Spleen (tissue), 11 donors: ENCODE results near the gene SLC4A2. TPM values are rescaled to one million over a fixed set of nuclear protein-coding genes. Genes with fewer than 3 reads are reported as not detected.
A peak's percentile ranks its signal among the peaks of the same experiment; 100 is the strongest.

ENCODE experiments used
- DNase-seq: peaks from one replicate; pipeline ENCODE4 v3.0.0-alpha.2; 2020
- H3K27ac ChIP-seq, 8 donors: fragments of 200-600 bp; sonication (generic) in 7 of 8; 1 replicate in 4 of 8; 2 replicates in 4 of 8; pipeline versions ENCODE4 v1.5.0 to v1.8.0; 2016 to 2021; ENCODE audit warnings: inconsistent platforms in 4 of 8, mild to moderate bottlenecking in 4 of 8, moderate library complexity in 1 of 8
- H3K27me3 ChIP-seq, 7 donors: fragments of 200-600 bp; sonication (generic) in 6 of 7; replicated peaks in 1 of 7; 1 replicate in 4 of 7; 2 replicates in 3 of 7; pipeline versions ENCODE4 v1.5.0 to v1.8.0; 2016 to 2021; ENCODE audit warnings: inconsistent platforms in 3 of 7, mild to moderate bottlenecking in 1 of 7
- H3K36me3 ChIP-seq, 6 donors: fragments of 200-600 bp; sonication (generic) in 5 of 6; 1 replicate in 4 of 6; 2 replicates in 2 of 6; pipeline versions ENCODE4 v1.5.0 to v1.8.0; 2016 to 2021; ENCODE audit warnings: inconsistent platforms in 2 of 6
- H3K4me1 ChIP-seq, 6 donors: fragments of 200-600 bp; sonication (generic) in 5 of 6; 1 replicate in 3 of 6; 2 replicates in 3 of 6; pipeline versions ENCODE4 v1.5.0 to v1.8.0; 2016 to 2021; ENCODE audit warnings: inconsistent platforms in 3 of 6
- H3K4me3 ChIP-seq, 8 donors: fragments of 200-600 bp; sonication (generic) in 7 of 8; 1 replicate in 4 of 8; 2 replicates in 4 of 8; pipeline versions ENCODE4 v1.5.0 to v1.8.0; 2016 to 2021; ENCODE audit warnings: inconsistent platforms in 4 of 8, mild to moderate bottlenecking in 4 of 8, moderate library complexity in 2 of 8
- H3K9me3 ChIP-seq, 8 donors: fragments of 200-600 bp; sonication (generic) in 7 of 8; 1 replicate in 4 of 8; 2 replicates in 4 of 8; pipeline versions ENCODE4 v1.5.0 to v1.8.0; 2016 to 2021; ENCODE audit warnings: inconsistent platforms in 4 of 8
- CTCF ChIP-seq, 11 experiments: fragments of 200-600 bp in 7 of 11; fragments of 450-650 bp in 4 of 11; sonication (generic) in 4 of 11; IDR thresholded peaks in 8 of 11; conservative IDR thresholded peaks in 3 of 11; 1 replicate in 7 of 11; 2 replicates in 4 of 11; pipeline versions ENCODE4 v1.4.0 to v1.8.0; 2016 to 2021; ENCODE audit warnings: antibody characterized with exemption in 11 of 11, inconsistent platforms in 4 of 11, mild to moderate bottlenecking in 1 of 11
- POLR2A ChIP-seq, 3 donors: fragments of 450-650 bp; IDR thresholded peaks; one replicate each; pipeline ENCODE4 v1.5.1; 2017; ENCODE audit warnings: antibody characterized with exemption in 3 of 3, mild to moderate bottlenecking in 1 of 3
- POLR2AphosphoS5 ChIP-seq, 3 donors: sonication (generic); formaldehyde crosslinking; IDR thresholded peaks; one replicate each; pipeline ENCODE4 v1.5.1; 2017; ENCODE audit warnings: antibody characterized with exemption in 3 of 3
- WGBS, 5 donors: extraction: QIAGEN DNeasy Blood & Tissue Kit in 3 of 5; methylation state at CpG; one replicate each; pipeline versions ENCODE4 v1.1.5 to v1.1.7; 2013 to 2018; 5-methylcytosine and 5-hydroxymethylcytosine counted together
- intact Hi-C: fragments of 100-400 bp; cut with DNase I; formaldehyde crosslinking; loops from one replicate; pipeline ENCODE4 v1.15.0; 2023; ENCODE audit warnings: low total_unique reads
- polyA plus RNA-seq, 3 donors: library from polyadenylated mRNA; stranded (reverse); fragments of 200-250 nt; gene quantifications; one replicate each; pipeline ENCODE4 v1.2.1, GENCODE V29; 2013
- total RNA-seq, 7 donors: library from RNA; depleted of rRNA in 3 of 7; stranded (reverse); fragments of >200 nt in 3 of 7; fragmentation: NEBNext Ultra II Directional in 4 of 7; extraction: Animal tissue kit (Norgen Biotek cat#: 25700) in 4 of 7; gene quantifications; one replicate each; pipeline versions ENCODE4 v1.1.0 to v1.2.1, GENCODE V29; 2016 to 2021
- donor health status: healthy with polysubstance abuse.
- donor health status: DM: no; HTN: no; CAD: no; lungs with moderate emphysema.
- donor health status: DM: no; HTN: no; CAD: no.
- donor health status: Bipolar disorder and iron deficiency.
- donor health status: healthy.
- donor health status: DM: no; HTN: no; CAD: no.
- donor health status: DM: yes; HTN: yes; CAD: no.

Gene SLC4A2
- total and polyA plus RNA-seq, 10 donors = 43.9 to 122 (median 90.9) TPM

DNA sequence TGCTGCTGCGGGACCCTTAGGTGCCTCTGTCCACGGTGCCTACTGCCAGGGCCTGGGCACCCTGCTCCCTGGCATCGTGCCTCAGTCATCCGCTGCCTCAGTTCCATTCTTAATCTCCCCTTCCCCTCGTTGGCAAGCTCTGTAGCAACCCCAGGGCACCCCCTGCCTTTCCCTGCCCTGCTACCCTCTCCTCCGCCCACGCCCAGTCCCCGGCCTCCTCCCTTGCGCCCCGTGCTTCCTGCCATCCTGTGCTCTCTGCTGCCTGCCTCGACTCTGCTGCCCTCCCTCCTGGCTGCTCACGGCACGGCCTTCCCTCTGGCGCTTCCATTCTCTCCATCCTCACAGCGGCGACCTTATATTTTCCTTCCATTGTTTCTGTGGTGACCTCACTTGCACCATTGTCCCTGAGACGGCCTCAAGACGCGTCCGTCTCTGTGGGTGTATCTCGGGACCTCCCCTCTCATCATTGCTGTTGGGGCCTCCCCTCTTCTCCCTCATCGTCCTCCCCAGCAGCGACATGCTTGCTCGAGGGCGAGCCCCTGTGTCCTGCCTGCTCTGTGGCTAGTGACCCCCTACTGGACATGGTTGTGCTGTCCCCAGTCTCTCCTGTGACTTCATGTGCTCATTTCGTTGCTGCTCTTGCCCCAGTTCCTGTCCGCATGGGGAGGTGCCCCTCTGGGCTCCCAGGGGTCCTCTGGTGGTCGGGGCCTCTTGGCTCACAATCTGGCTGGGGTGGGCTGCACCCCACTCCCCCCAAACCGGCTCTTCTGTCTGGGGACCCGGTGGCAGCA is 62.2 kb downstream of the SLC4A2 start:
- Histone ChIP-seq H3K27ac (no peak overlapping the region), H3K36me3 (peaks cover 0 to 96% (median 44%) of the 10 kb centered on the region in 6 donors), H3K9me3 (no peaks in the 10 kb centered on the region), H3K4me1 (peaks cover 0 to 17% (median 8%) of the 10 kb centered on the region in 6 donors), H3K4me3 (no peak overlapping the region), H3K27me3 (no peaks in the 10 kb centered on the region)
- intact Hi-C loops = loop anchor here (10.0 kb wide), 1 partner anchor 183 kb away; no protein-coding TSS in a partner anchor
- no peak for DNase-seq
- TF ChIP-seq CTCF (IDR thresholded peaks at IDR 0.05 in 8 of 11, conservative IDR thresholded peaks at IDR 0.05 in 3 of 11) = no peak
- no peak for TF ChIP-seq POLR2AphosphoS5 (IDR thresholded peaks at IDR 0.05)
- TF ChIP-seq POLR2A (IDR thresholded peaks at IDR 0.05) = no peak
- WGBS, 5 donors = 77 to 85% (median 79%) methylated on average over 29 to 30 of the region's 30 CpGs

GRCh38 chr7:151122276-151122675 is 62.9 kb downstream of the SLC4A2 start:
- no peaks in the 10 kb centered on the region for H3K9me3 ChIP-seq
- WGBS, 5 donors = 92 to 96% (median 94%) methylated on average over 22 to 24 of the region's 24 CpGs
- no peak overlapping the region for H3K27ac ChIP-seq
- TF ChIP-seq CTCF (IDR thresholded peaks at IDR 0.05 in 8 of 11, conservative IDR thresholded peaks at IDR 0.05 in 3 of 11) (no peak), POLR2A (IDR thresholded peaks at IDR 0.05) (no peak), POLR2AphosphoS5 (IDR thresholded peaks at IDR 0.05) (no peak)
- H3K4me1 ChIP-seq = peaks cover 0 to 11% (median 6%) of the 10 kb centered on the region in 6 donors
- DNase-seq = no peak
- peaks cover 0 to 96% (median 44%) of the 10 kb centered on the region in 6 donors for H3K36me3 ChIP-seq
- no peaks in the 10 kb centered on the region for H3K27me3 ChIP-seq
- intact Hi-C loops = loop anchor here (10.0 kb wide), 1 partner anchor 183 kb away; no protein-coding TSS in a partner anchor
- H3K4me3 ChIP-seq = no peak overlapping the region

DNA sequence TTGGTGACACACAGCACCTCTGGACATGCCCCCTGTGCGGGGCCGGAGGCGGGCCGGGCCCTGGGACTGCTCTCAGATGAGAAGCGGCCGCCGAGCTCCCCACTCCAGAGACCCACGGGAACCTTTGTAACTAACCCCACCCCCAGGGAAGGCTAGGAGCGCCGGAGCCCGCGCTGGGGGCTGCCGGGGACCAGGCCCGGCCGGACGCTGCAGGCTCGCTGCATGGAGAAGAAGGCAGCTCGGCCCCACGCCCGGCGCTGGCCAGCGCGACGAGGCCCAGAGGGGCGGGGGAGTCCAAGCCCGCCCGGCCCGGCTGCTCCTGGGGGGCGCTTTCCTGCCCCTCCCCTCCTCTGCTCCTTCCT is 63.4 kb downstream of the SLC4A2 start:
- H3K27me3 ChIP-seq = no peaks in the 10 kb centered on the region
- H3K36me3 ChIP-seq = peaks cover 0 to 94% (median 44%) of the 10 kb centered on the region in 6 donors
- DNase-seq = no peak
- no peak overlapping the region for H3K27ac ChIP-seq
- peaks cover 0 to 10% (median 4%) of the 10 kb centered on the region in 6 donors for H3K4me1 ChIP-seq
- H3K9me3 ChIP-seq = no peaks in the 10 kb centered on the region
- 89 to 97% (median 92%) methylated on average over 11 to 29 of the region's 29 CpGs for WGBS, 5 donors
- no peak overlapping the region for H3K4me3 ChIP-seq
- TF ChIP-seq POLR2A (IDR thresholded peaks at IDR 0.05) = no peak
- no peak for TF ChIP-seq POLR2AphosphoS5 (IDR thresholded peaks at IDR 0.05)
- TF ChIP-seq CTCF (IDR thresholded peaks at IDR 0.05 in 8 of 11, conservative IDR thresholded peaks at IDR 0.05 in 3 of 11) = no peak
- intact Hi-C loops = loop anchor here (10.0 kb wide), 1 partner anchor 182 kb away; no protein-coding TSS in a partner anchor

DNA sequence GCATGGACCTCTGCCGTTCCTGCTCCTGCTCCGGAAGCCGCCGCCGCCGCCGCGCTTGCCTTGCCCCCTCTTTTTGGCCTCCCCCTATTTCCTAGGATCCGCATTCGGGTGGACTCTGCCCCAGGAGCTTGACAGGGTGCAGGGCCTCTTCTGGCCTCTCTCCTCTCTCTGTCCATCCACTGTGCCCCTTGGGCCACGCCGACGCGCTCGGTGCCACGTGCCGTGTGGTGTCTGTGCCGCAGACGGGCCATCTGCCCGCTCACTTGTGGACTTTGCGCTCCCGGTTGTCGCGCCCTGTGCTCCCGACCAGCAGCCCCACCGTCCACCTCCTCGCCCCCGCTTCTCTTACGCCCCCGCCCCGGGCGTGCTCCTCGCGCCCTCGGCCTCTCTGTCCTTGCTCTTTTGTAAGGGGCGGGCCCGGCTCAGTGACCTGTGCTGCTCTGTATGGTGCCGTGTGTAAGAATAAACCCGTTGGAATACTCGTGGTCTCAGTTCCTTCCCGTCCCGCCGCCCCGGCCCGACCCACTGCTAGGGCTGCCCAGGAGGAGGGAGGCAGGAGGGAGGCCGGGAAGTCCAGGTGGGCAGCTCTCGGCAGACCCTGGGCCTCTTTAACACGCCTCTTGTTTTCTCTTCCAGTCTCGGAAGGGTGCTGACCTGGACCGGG is 63.9 kb downstream of the SLC4A2 start:
- peaks cover 0 to 10% (median 3%) of the 10 kb centered on the region in 6 donors for H3K4me1 ChIP-seq
- no peak overlapping the region for H3K27ac ChIP-seq
- H3K27me3 ChIP-seq = no peaks in the 10 kb centered on the region
- peaks cover 0 to 94% (median 43%) of the 10 kb centered on the region in 6 donors for H3K36me3 ChIP-seq
- no peak for DNase-seq
- TF ChIP-seq POLR2A (IDR thresholded peaks at IDR 0.05) (no peak), POLR2AphosphoS5 (IDR thresholded peaks at IDR 0.05) (peak in 1 of 3 donors; percentile 32)
- 91 to 93% (median 92%) methylated on average over 47 to 50 of the region's 50 CpGs for WGBS, 5 donors
- H3K4me3 ChIP-seq = no peak overlapping the region
- intact Hi-C loops = loop anchor here (10.0 kb wide), 1 partner anchor 182 kb away; no protein-coding TSS in a partner anchor
- H3K9me3 ChIP-seq = no peaks in the 10 kb centered on the region
